IMR-90 (cell line): ENCODE measurements around the gene MTMR3.

Experiments
- RFX5 ChIP-seq: IDR thresholded peaks from 2 replicates; pipeline ENCODE4 v1.8.0; 2012; ENCODE audit warnings: low read depth, mild to moderate bottlenecking, low read length, moderate library complexity
- SMC3 ChIP-seq: fragments of 150-350 bp; IDR thresholded peaks from 2 replicates; pipeline ENCODE4 v1.6.1; 2016; ENCODE audit warnings: low read depth, mild to moderate bottlenecking, antibody characterized with exemption, low read length, moderate library complexity
- TF ChIP-seq, protein P1 (sequence below): conservative IDR thresholded peaks from 2 replicates; pipeline ENCODE4 v1.5.1; 2012; ENCODE audit warnings: mild to moderate bottlenecking, low read depth, low read length, improper control_type of control experiment
- TF ChIP-seq, protein P2 (sequence below): fragments of 150-350 bp; IDR thresholded peaks from 2 replicates; pipeline ENCODE4 v1.6.1; 2016; ENCODE audit warnings: low read depth, mild to moderate bottlenecking, low read length, moderate library complexity, borderline replicate concordance

DNA sequence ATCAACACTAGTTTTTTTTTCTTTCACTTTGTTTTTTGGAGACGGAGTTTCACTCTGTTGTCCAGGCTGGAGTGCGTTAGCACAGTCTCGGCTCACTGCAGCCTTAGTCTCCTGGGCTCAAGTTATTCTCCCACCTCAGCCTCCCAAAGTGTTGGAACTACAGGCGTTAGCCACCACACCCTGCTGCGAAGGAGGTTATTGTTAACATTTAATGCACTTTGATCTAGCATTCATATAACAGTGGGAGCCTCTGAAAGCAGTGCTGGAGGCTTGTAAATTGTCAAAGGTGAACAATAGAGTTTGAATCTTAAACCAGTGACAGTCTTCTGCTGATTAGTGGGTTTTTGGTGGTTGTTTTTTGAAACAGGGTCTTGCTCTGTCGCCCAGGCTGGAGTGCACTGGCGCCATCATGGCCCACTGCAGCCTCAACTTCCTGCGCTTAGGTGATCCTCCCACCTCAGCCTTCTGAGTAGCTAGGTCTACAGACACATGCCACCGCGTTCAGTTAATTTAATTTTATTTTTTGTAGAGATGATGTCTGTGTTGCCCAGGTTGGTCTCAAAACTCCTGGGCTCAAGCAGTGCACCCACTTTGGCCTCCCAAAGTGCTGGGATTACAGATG is 100.4 kb downstream of the MTMR3 start:
- TF ChIP-seq, protein P1, sequence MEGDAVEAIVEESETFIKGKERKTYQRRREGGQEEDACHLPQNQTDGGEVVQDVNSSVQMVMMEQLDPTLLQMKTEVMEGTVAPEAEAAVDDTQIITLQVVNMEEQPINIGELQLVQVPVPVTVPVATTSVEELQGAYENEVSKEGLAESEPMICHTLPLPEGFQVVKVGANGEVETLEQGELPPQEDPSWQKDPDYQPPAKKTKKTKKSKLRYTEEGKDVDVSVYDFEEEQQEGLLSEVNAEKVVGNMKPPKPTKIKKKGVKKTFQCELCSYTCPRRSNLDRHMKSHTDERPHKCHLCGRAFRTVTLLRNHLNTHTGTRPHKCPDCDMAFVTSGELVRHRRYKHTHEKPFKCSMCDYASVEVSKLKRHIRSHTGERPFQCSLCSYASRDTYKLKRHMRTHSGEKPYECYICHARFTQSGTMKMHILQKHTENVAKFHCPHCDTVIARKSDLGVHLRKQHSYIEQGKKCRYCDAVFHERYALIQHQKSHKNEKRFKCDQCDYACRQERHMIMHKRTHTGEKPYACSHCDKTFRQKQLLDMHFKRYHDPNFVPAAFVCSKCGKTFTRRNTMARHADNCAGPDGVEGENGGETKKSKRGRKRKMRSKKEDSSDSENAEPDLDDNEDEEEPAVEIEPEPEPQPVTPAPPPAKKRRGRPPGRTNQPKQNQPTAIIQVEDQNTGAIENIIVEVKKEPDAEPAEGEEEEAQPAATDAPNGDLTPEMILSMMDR = no peak
- TF ChIP-seq SMC3 = no peak
- TF ChIP-seq, protein P2, sequence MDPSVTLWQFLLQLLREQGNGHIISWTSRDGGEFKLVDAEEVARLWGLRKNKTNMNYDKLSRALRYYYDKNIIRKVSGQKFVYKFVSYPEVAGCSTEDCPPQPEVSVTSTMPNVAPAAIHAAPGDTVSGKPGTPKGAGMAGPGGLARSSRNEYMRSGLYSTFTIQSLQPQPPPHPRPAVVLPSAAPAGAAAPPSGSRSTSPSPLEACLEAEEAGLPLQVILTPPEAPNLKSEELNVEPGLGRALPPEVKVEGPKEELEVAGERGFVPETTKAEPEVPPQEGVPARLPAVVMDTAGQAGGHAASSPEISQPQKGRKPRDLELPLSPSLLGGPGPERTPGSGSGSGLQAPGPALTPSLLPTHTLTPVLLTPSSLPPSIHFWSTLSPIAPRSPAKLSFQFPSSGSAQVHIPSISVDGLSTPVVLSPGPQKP = no peak
- no peak for TF ChIP-seq RFX5
